Cardiac fibroblast (primary cell): ENCODE results near the gene FRMD8.

Experiments used
- DNase-seq, 2 donors: peaks; one replicate each; pipeline versions ENCODE4 v3.0.0 to v3.0.0-alpha.2; 2010; ENCODE audit warnings: low read depth in 2 of 2
- H3K4me3 ChIP-seq, 2 donors: replicated peaks in 1 of 2; 1 replicate in 1 of 2; 2 replicates in 1 of 2; pipeline ENCODE4 v1.5.1; 2011; ENCODE audit warnings: low read depth in 2 of 2, low read length in 2 of 2, mild to moderate bottlenecking in 2 of 2, moderate library complexity in 1 of 2
- CTCF ChIP-seq: IDR thresholded peaks from one replicate; pipeline ENCODE4 v1.5.1; 2011; ENCODE audit warnings: low read depth, mild to moderate bottlenecking, low read length, inconsistent platforms

FRMD8 gene

DNA sequence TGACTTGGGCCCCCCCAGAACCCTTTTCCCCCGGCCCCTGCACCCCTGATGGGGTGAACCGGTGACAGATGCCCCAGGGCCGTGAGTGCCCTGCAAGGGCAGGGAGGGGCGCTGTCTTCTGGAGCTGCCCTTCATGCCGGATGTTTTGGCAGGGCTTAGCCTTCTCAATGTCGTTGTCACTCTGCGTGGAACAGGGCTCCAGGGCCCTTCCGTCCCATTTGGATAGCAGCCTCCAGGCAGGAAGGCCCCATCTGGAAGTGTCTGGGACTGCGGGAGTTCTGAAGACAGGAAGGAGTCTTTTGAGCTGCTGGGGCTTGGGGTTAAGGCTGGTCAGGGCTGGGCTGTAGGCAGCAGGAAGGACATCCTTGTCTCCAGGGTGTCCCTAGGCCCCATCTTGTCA, 4.6 kb downstream of the FRMD8 start:
- peak; percentile 39 to 42 for DNase-seq
- TF ChIP-seq CTCF = peak; percentile 9
- H3K4me3 ChIP-seq = peak overlapping the region; percentile 15 to 18

GRCh38 chr11:65392186-65392829, 5.9 kb downstream of the FRMD8 start:
- TF ChIP-seq CTCF = no peak
- no peak overlapping the region for H3K4me3 ChIP-seq
- no peak for DNase-seq

GRCh38 chr11:65392899-65393298, 6.5 kb downstream of the FRMD8 start:
- no peak for DNase-seq
- no peak overlapping the region for H3K4me3 ChIP-seq
- TF ChIP-seq CTCF = no peak

DNA sequence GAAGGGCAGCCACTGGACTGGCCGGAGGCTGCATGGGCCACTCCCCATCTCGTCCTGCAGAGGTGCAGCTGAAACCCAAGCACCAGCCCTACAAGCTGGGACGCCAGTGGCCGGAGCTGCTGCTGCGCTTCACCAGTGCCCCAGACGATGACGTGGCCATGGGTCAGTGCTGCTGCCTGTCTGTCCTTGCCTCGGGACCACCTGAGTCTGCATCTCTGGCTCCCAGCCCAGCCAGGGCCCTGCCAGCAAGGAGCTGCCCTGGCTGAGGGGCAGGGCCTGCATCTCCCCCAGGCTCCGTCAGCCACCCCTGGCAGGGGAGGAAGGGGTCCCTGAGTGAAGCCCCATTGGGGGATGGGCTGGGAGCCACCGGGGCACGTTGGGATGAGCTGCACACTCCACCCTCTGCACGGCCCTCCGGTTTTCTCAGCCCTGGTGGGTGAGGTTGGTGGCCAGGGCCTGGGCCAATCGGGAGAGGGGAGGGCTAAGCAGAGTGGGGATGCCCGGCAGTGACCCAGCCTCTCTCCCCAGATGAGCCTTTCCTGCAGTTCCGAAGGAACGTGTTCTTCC, 7.2 kb downstream of the FRMD8 start:
- H3K4me3 ChIP-seq = no peak overlapping the region
- no peak for DNase-seq
- no peak for TF ChIP-seq CTCF

- H3K4me3 ChIP-seq = no peak overlapping the region
- no peak for TF ChIP-seq CTCF
These were observed 7.7 kb downstream of the FRMD8 start for GRCh38 chr11:65394125-65394536.

GRCh38 chr11:65395961-65396530, 9.6 kb downstream of the FRMD8 start:
- TF ChIP-seq CTCF = no peak
- no peak for DNase-seq
- H3K4me3 ChIP-seq = no peak overlapping the region

More at GRCh38 chr11:65394125-65394536, 7.7 kb downstream of the FRMD8 start:
- DNase-seq = no peak
